MM.1S (cell line): ENCODE results near the gene APEH.
"Not testable (repeated sequence)": the region's sequence is repeated elsewhere in the genome, so short reads cannot be mapped to it uniquely, and the experiment has no call there.

ENCODE experiments used
- CTCF ChIP-seq: fragments of 300-600 bp; sonication (generic); IDR thresholded peaks from 2 replicates; pipeline ENCODE4 v1.5.1; 2016; ENCODE audit warnings: antibody characterized with exemption, low read length, mixed read lengths
- EZH2 ChIP-seq: fragments of 300-600 bp; sonication (generic); optimal IDR thresholded peaks from 2 replicates; pipeline ENCODE3; 2017; ENCODE audit warnings: low read depth, mild to moderate bottlenecking, antibody characterized with exemption, low read length, mixed read lengths
- EZH2phosphoT487 ChIP-seq: fragments of 300-600 bp; sonication (generic); IDR thresholded peaks from 2 replicates; pipeline ENCODE4 v1.6.1; 2018; ENCODE audit warnings: antibody characterized with exemption, low read length

- TF ChIP-seq EZH2, CTCF, EZH2phosphoT487: not testable (repeated sequence)
Measured at GRCh38 chr3:49694409-49695070, 20.4 kb downstream of the APEH start.
